ENCODE data around the gene MAP4K4. TPM values are rescaled to one million over a fixed set of nuclear protein-coding genes. Genes with fewer than 3 reads are reported as not detected.

The MAP4K4 gene
- total and polyA plus RNA-seq, 2 of the 4 experiments (the other 2 are of a cell fraction) = 89.4 to 124 TPM

- peak; percentile 69 for DNase-seq
- peaks cover 84% of the 10 kb centered on the region for H4K20me1 ChIP-seq (ENCODE audit: insufficient read depth, low read length)
- H3K4me3 ChIP-seq (ENCODE audit: insufficient read depth, low read depth, low read length) = no peak overlapping the region
- no peak overlapping the region for H3K56ac ChIP-seq (ENCODE audit: extremely low read depth, insufficient read depth, low read length)
- TF ChIP-seq MXI1 (IDR thresholded peaks at IDR 0.05; ENCODE audit: borderline replicate concordance, low read depth, low read length) (no peak), RAD21 (IDR thresholded peaks at IDR 0.05; ENCODE audit: low read length) (no peak), MAFK (IDR thresholded peaks at IDR 0.05; ENCODE audit: low read depth, low read length) (no peak), FOS (IDR thresholded peaks at IDR 0.05; ENCODE audit: low read depth, low read length) (no peak), MAZ (IDR thresholded peaks at IDR 0.05; ENCODE audit: borderline replicate concordance, low read depth, low read length) (no peak), BHLHE40 (IDR thresholded peaks at IDR 0.05; ENCODE audit: low read depth, low read length) (no peak), POLR2A (IDR thresholded peaks at IDR 0.05; ENCODE audit: low read depth, low read length) (no peak), NFE2L2 (IDR thresholded peaks at IDR 0.05; ENCODE audit: low read depth, low read length) (no peak), CHD1 (IDR thresholded peaks at IDR 0.05; ENCODE audit: low read depth, low read length) (no peak), CEBPB (IDR thresholded peaks at IDR 0.05; ENCODE audit: low read depth, low read length) (no peak), RFX5 (IDR thresholded peaks at IDR 0.05; ENCODE audit: low read depth, low read length) (no peak), RCOR1 (IDR thresholded peaks at IDR 0.05; ENCODE audit: insufficient replicate concordance, low read length) (no peak), CTCF (conservative IDR thresholded peaks at IDR 0.05; ENCODE audit: low read depth, low read length) (no peak), USF2 (IDR thresholded peaks at IDR 0.05; ENCODE audit: low read depth, low read length) (no peak), ELK1 (IDR thresholded peaks at IDR 0.05; ENCODE audit: borderline replicate concordance, low read depth, low read length) (no peak), SMC3 (IDR thresholded peaks at IDR 0.05; ENCODE audit: low read depth, low read length) (no peak)
- no peak overlapping the region for H2BK120ac ChIP-seq (ENCODE audit: low read depth, low read length)
- no peak overlapping the region for H4K8ac ChIP-seq (ENCODE audit: low read depth in 2 of 2, low read length in 2 of 2)
- no peak overlapping the region for H3K27ac ChIP-seq (ENCODE audit: insufficient read depth, low read length)
- CTCF ChIA-PET = interaction anchor here (1.3 kb wide), 1 partner anchor 42 kb away, joined by 4 read pairs; no protein-coding TSS in a partner anchor
- no peaks in the 10 kb centered on the region for H3K9me3 ChIP-seq (ENCODE audit: control insufficient read depth, insufficient read depth, low read length)
- H3K4me1 ChIP-seq (ENCODE audit: control insufficient read depth, insufficient read depth, low read length) = peaks cover 19% of the 10 kb centered on the region
- no peak overlapping the region for H4K91ac ChIP-seq (ENCODE audit: insufficient read depth, low read depth, low read length)
- H2AFZ ChIP-seq (replicated peaks; ENCODE audit: low read length, poor library complexity) = no peak overlapping the region
- no peak overlapping the region for H2BK20ac ChIP-seq (ENCODE audit: low read depth, low read length)
- no peak overlapping the region for H4K5ac ChIP-seq (ENCODE audit: low read depth, low read length)
- H2AK9ac ChIP-seq (replicated peaks; ENCODE audit: low read depth, low read length, poor library complexity) = no peak overlapping the region
- H2BK5ac ChIP-seq (ENCODE audit: low read depth, low read length, poor library complexity, severe bottlenecking) = no peak overlapping the region
- BruUV-seq (replicated peaks) = no TSS peak
- peak overlapping the region; percentile 14; the same call in 1 of the 2 replicates for H3K4me2 ChIP-seq (ENCODE audit: low read depth, low read length)
- dilution Hi-C loops (cut with HindIII; ENCODE audit: low sequenced_read_pairs, unreplicated experiment) (no loop called here), intact Hi-C loops (cut with micrococcal nuclease) (no loop called here), in situ Hi-C loops (cut with MboI; ENCODE audit: low sequenced_read_pairs) (no loop called here)
- H3K36me3 ChIP-seq (ENCODE audit: control insufficient read depth, insufficient read depth, low read length) = peaks cover 6% of the 10 kb centered on the region
- no peaks in the 10 kb centered on the region for H3K27me3 ChIP-seq (ENCODE audit: control insufficient read depth, insufficient read depth, low read length)
- POLR2A ChIA-PET (ENCODE audit: unreplicated experiment) = no interaction called here
- H3K79me1 ChIP-seq (ENCODE audit: low read depth in 1 of 2, low read length in 2 of 2) = peaks cover 36 to 84% of the 10 kb centered on the region in 2 experiments
- H3K9me1 ChIP-seq (ENCODE audit: insufficient read depth, low read length) = peaks cover 29% of the 10 kb centered on the region
- no peak overlapping the region for H3K9ac ChIP-seq (ENCODE audit: low read depth, low read length)
- no peak overlapping the region for H3K14ac ChIP-seq (replicated peaks; ENCODE audit: low read depth, low read length)
- no peak overlapping the region for H2AK5ac ChIP-seq (ENCODE audit: low read depth, low read length)
- H3K18ac ChIP-seq (ENCODE audit: low read depth, low read length) = no peak overlapping the region
- H3K4ac ChIP-seq (ENCODE audit: low read depth, low read length) = no peak overlapping the region
- no peak overlapping the region for H3K23ac ChIP-seq (ENCODE audit: low read depth, low read length)
- WGBS, 2 experiments (ENCODE audit: extremely low coverage in 2 of 2, insufficient read length in 1 of 2) = no CpG with 5 or more reads among the region's 1 CpG
- ATAC-seq (ENCODE audit: low read depth) = peak; percentile 40
- H2BK15ac ChIP-seq (ENCODE audit: low read depth, low read length) = no peak overlapping the region
Observed at GRCh38 chr2:101788565-101788964, 91.1 kb downstream of the MAP4K4 start.
